Measurements from ENCODE around the gene HNF4A. TPM values are rescaled to one million over a fixed set of nuclear protein-coding genes. Genes with fewer than 3 reads are reported as not detected.

HNF4A gene
- total and polyA plus RNA-seq, 2 of the 13 experiments (the other 11 are each of a cell fraction or from before 2014, with no cell fraction given) = 80.9 to 169 TPM

GRCh38 chr20:44475694-44476560, 120.4 kb downstream of the HNF4A start, which contains the start of gene TTPAL (continued):
- TF ChIP-seq, protein P1, sequence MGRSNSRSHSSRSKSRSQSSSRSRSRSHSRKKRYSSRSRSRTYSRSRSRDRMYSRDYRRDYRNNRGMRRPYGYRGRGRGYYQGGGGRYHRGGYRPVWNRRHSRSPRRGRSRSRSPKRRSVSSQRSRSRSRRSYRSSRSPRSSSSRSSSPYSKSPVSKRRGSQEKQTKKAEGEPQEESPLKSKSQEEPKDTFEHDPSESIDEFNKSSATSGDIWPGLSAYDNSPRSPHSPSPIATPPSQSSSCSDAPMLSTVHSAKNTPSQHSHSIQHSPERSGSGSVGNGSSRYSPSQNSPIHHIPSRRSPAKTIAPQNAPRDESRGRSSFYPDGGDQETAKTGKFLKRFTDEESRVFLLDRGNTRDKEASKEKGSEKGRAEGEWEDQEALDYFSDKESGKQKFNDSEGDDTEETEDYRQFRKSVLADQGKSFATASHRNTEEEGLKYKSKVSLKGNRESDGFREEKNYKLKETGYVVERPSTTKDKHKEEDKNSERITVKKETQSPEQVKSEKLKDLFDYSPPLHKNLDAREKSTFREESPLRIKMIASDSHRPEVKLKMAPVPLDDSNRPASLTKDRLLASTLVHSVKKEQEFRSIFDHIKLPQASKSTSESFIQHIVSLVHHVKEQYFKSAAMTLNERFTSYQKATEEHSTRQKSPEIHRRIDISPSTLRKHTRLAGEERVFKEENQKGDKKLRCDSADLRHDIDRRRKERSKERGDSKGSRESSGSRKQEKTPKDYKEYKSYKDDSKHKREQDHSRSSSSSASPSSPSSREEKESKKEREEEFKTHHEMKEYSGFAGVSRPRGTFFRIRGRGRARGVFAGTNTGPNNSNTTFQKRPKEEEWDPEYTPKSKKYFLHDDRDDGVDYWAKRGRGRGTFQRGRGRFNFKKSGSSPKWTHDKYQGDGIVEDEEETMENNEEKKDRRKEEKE (IDR thresholded peaks at IDR 0.05) = no peak
- TF ChIP-seq RAD51 (IDR thresholded peaks at IDR 0.05; ENCODE audit: borderline replicate concordance) (no peak), TIGD3 (CRISPR knock-in tag; IDR thresholded peaks at IDR 0.05; ENCODE audit: borderline replicate concordance) (peak; percentile 83; the same call in 1 of the 2 replicates), RORA (CRISPR knock-in tag; IDR thresholded peaks at IDR 0.05) (no peak), MAZ (IDR thresholded peaks at IDR 0.05; ENCODE audit: borderline replicate concordance, low read depth, low read length) (peak; percentile 78), MAZ (CRISPR knock-in tag; IDR thresholded peaks at IDR 0.05; ENCODE audit: low read depth) (peak; percentile 99), ZNF878 (CRISPR knock-in tag; IDR thresholded peaks at IDR 0.05) (no peak), ZNF704 (CRISPR knock-in tag; IDR thresholded peaks at IDR 0.05; ENCODE audit: borderline replicate concordance) (peak; percentile 86; the same call in 1 of the 2 replicates), MLXIP (CRISPR knock-in tag; IDR thresholded peaks at IDR 0.05; ENCODE audit: borderline replicate concordance) (no peak), ZNF468 (CRISPR knock-in tag; IDR thresholded peaks at IDR 0.05) (no peak), SP2 (CRISPR knock-in tag; IDR thresholded peaks at IDR 0.05) (peak; percentile 77), KDM4B (CRISPR knock-in tag; IDR thresholded peaks at IDR 0.05) (peak; percentile 95; the same call in 1 of the 2 replicates), HNF4G (IDR thresholded peaks at IDR 0.05; ENCODE audit: borderline replicate concordance, low read depth, low read length) (0 out of 2 replicates have a peak, but pooled peaks have one; percentile 14), HNF4G (CRISPR knock-in tag; IDR thresholded peaks at IDR 0.05; ENCODE audit: borderline replicate concordance, low read depth) (peak; percentile 86; the same call in 1 of the 2 replicates)
- TF ChIP-seq, protein P2, sequence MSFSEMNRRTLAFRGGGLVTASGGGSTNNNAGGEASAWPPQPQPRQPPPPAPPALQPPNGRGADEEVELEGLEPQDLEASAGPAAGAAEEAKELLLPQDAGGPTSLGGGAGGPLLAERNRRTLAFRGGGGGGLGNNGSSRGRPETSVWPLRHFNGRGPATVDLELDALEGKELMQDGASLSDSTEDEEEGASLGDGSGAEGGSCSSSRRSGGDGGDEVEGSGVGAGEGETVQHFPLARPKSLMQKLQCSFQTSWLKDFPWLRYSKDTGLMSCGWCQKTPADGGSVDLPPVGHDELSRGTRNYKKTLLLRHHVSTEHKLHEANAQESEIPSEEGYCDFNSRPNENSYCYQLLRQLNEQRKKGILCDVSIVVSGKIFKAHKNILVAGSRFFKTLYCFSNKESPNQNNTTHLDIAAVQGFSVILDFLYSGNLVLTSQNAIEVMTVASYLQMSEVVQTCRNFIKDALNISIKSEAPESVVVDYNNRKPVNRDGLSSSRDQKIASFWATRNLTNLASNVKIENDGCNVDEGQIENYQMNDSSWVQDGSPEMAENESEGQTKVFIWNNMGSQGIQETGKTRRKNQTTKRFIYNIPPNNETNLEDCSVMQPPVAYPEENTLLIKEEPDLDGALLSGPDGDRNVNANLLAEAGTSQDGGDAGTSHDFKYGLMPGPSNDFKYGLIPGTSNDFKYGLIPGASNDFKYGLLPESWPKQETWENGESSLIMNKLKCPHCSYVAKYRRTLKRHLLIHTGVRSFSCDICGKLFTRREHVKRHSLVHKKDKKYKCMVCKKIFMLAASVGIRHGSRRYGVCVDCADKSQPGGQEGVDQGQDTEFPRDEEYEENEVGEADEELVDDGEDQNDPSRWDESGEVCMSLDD (CRISPR knock-in tag; IDR thresholded peaks at IDR 0.05; ENCODE audit: borderline replicate concordance) = peak; percentile 31; the same call in 1 of the 2 replicates
